Rectal smooth muscle tissue (tissue), 1 donor: ENCODE measurements around the gene SPINK5.

Experiments used
- H3K27ac ChIP-seq: one replicate; pipeline ENCODE4 v1.7.0; 2013; ENCODE audit warnings: low read depth, low read length, inconsistent platforms
- H3K27me3 ChIP-seq: one replicate; pipeline ENCODE4 v1.7.0; 2013; ENCODE audit warnings: low read length; ENCODE audit not compliant: control insufficient read depth, insufficient read depth
- H3K36me3 ChIP-seq: one replicate; pipeline ENCODE4 v1.7.0; 2013; ENCODE audit warnings: low read length; ENCODE audit not compliant: control insufficient read depth, insufficient read depth
- H3K4me1 ChIP-seq: one replicate; pipeline ENCODE4 v1.7.0; 2013; ENCODE audit warnings: low read length; ENCODE audit not compliant: control insufficient read depth, insufficient read depth
- H3K4me3 ChIP-seq: one replicate; pipeline ENCODE4 v1.7.0; 2013; ENCODE audit warnings: low read length
- H3K9ac ChIP-seq: one replicate; pipeline ENCODE4 v1.7.0; 2013; ENCODE audit warnings: low read length

SPINK5 gene

GRCh38 chr5:148113243-148113642 lies 49.5 kb downstream of the SPINK5 start:
- Histone ChIP-seq H3K4me3 (no peak overlapping the region), H3K36me3 (no peaks in the 10 kb centered on the region), H3K9ac (no peak overlapping the region), H3K27me3 (no peaks in the 10 kb centered on the region), H3K4me1 (no peaks in the 10 kb centered on the region), H3K27ac (no peak overlapping the region)

- H3K9ac ChIP-seq: no peak overlapping the region
- H3K27me3 ChIP-seq: no peaks in the 10 kb centered on the region
- H3K4me3 ChIP-seq: no peak overlapping the region
- no peaks in the 10 kb centered on the region for H3K4me1 ChIP-seq
- H3K27ac ChIP-seq: no peak overlapping the region
- no peaks in the 10 kb centered on the region for H3K36me3 ChIP-seq
These were observed 56.5 kb downstream of the SPINK5 start for GRCh38 chr5:148120317-148120716.

GRCh38 chr5:148125641-148126040 lies 61.9 kb downstream of the SPINK5 start:
- Histone ChIP-seq H3K4me3 (no peak overlapping the region), H3K9ac (no peak overlapping the region), H3K27ac (no peak overlapping the region), H3K4me1 (no peaks in the 10 kb centered on the region), H3K27me3 (no peaks in the 10 kb centered on the region), H3K36me3 (no peaks in the 10 kb centered on the region)

GRCh38 chr5:148135091-148136048 lies 71.6 kb downstream of the SPINK5 start:
- H3K9ac ChIP-seq: no peak overlapping the region
- H3K4me3 ChIP-seq: no peak overlapping the region
- H3K27me3 ChIP-seq: no peaks in the 10 kb centered on the region
- no peaks in the 10 kb centered on the region for H3K4me1 ChIP-seq
- no peaks in the 10 kb centered on the region for H3K36me3 ChIP-seq
- no peak overlapping the region for H3K27ac ChIP-seq

GRCh38 chr5:148140846-148141245 lies 77.1 kb downstream of the SPINK5 start:
- Histone ChIP-seq H3K27me3 (no peaks in the 10 kb centered on the region), H3K4me3 (no peak overlapping the region)

GRCh38 chr5:148141645-148142044 lies 77.9 kb downstream of the SPINK5 start:
- no peak overlapping the region for H3K9ac ChIP-seq
- no peak overlapping the region for H3K4me3 ChIP-seq
- H3K27ac ChIP-seq: no peak overlapping the region
- H3K36me3 ChIP-seq: no peaks in the 10 kb centered on the region
- no peaks in the 10 kb centered on the region for H3K4me1 ChIP-seq
- no peaks in the 10 kb centered on the region for H3K27me3 ChIP-seq

More at GRCh38 chr5:148140846-148141245, 77.1 kb downstream of the SPINK5 start:
- Histone ChIP-seq H3K27ac (no peak overlapping the region), H3K36me3 (no peaks in the 10 kb centered on the region), H3K4me1 (no peaks in the 10 kb centered on the region), H3K9ac (no peak overlapping the region)

GRCh38 chr5:148145916-148146315 lies 82.1 kb downstream of the SPINK5 start:
- Histone ChIP-seq H3K27me3 (no peaks in the 10 kb centered on the region), H3K4me1 (no peaks in the 10 kb centered on the region), H3K36me3 (no peaks in the 10 kb centered on the region), H3K9ac (no peak overlapping the region), H3K27ac (no peak overlapping the region), H3K4me3 (no peak overlapping the region)

GRCh38 chr5:148146487-148146886 lies 82.7 kb downstream of the SPINK5 start:
- H3K27ac ChIP-seq: no peak overlapping the region
- no peak overlapping the region for H3K4me3 ChIP-seq
- no peaks in the 10 kb centered on the region for H3K36me3 ChIP-seq
- H3K4me1 ChIP-seq: no peaks in the 10 kb centered on the region
- no peak overlapping the region for H3K9ac ChIP-seq
- no peaks in the 10 kb centered on the region for H3K27me3 ChIP-seq

GRCh38 chr5:148147415-148147814 lies 83.6 kb downstream of the SPINK5 start:
- H3K9ac ChIP-seq: no peak overlapping the region
- H3K4me1 ChIP-seq: no peaks in the 10 kb centered on the region
- no peaks in the 10 kb centered on the region for H3K36me3 ChIP-seq
- no peak overlapping the region for H3K4me3 ChIP-seq
- H3K27ac ChIP-seq: no peak overlapping the region
- no peaks in the 10 kb centered on the region for H3K27me3 ChIP-seq

GRCh38 chr5:148151872-148152271 lies 88.1 kb downstream of the SPINK5 start:
- Histone ChIP-seq H3K36me3 (no peaks in the 10 kb centered on the region), H3K4me1 (no peaks in the 10 kb centered on the region), H3K27ac (no peak overlapping the region), H3K27me3 (no peaks in the 10 kb centered on the region), H3K4me3 (no peak overlapping the region), H3K9ac (no peak overlapping the region)

GRCh38 chr5:148152781-148153180 lies 89.0 kb downstream of the SPINK5 start:
- Histone ChIP-seq H3K36me3 (no peaks in the 10 kb centered on the region), H3K27me3 (no peaks in the 10 kb centered on the region), H3K27ac (no peak overlapping the region), H3K4me3 (no peak overlapping the region), H3K9ac (no peak overlapping the region), H3K4me1 (no peaks in the 10 kb centered on the region)

- no peaks in the 10 kb centered on the region for H3K4me1 ChIP-seq
- H3K4me3 ChIP-seq: no peak overlapping the region
- H3K36me3 ChIP-seq: no peaks in the 10 kb centered on the region
- no peak overlapping the region for H3K9ac ChIP-seq
- H3K27ac ChIP-seq: no peak overlapping the region
- H3K27me3 ChIP-seq: no peaks in the 10 kb centered on the region
These were observed 92.8 kb downstream of the SPINK5 start for GRCh38 chr5:148156609-148157008.

GRCh38 chr5:148162038-148162437 lies 98.3 kb downstream of the SPINK5 start:
- no peak overlapping the region for H3K27ac ChIP-seq
- H3K9ac ChIP-seq: no peak overlapping the region
- no peak overlapping the region for H3K4me3 ChIP-seq
- no peaks in the 10 kb centered on the region for H3K4me1 ChIP-seq
- H3K27me3 ChIP-seq: no peaks in the 10 kb centered on the region
- H3K36me3 ChIP-seq: no peaks in the 10 kb centered on the region
